C1 segment of cervical spinal cord (tissue), 14 donors: ENCODE data around the gene GGACT.

Source experiments
- DNase-seq, 14 donors: peaks; one replicate each; lab custom pipeline; 2025; lab: John Stamatoyannopoulos, UW

GGACT gene

GRCh38 chr13:100549316-100549715, 39.3 kb downstream of the GGACT start:
- peak in 2 of 14 donors; percentile 6 to 9 for DNase-seq

- DNase-seq, result peak in 2 of 14 donors; percentile 17 to 87
Measured at GRCh38 chr13:100547791-100548201, 40.8 kb downstream of the GGACT start.

- DNase-seq, result no peak
Measured at GRCh38 chr13:100546713-100547405, 41.7 kb downstream of the GGACT start.

GRCh38 chr13:100545684-100546061, 42.9 kb downstream of the GGACT start:
- no peak for DNase-seq

- DNase-seq, result peak in 4 of 14 donors; percentile 11 to 76 (median 19)
Measured at GRCh38 chr13:100544866-100545683, 43.5 kb downstream of the GGACT start.

GRCh38 chr13:100543872-100544602, 44.6 kb downstream of the GGACT start:
- DNase-seq, result no peak

- DNase-seq, result no peak
Measured at GRCh38 chr13:100542826-100543156, 45.8 kb downstream of the GGACT start.

- DNase-seq, result no peak
Measured at GRCh38 chr13:100541897-100542825, 46.4 kb downstream of the GGACT start.

GRCh38 chr13:100540621-100541020, 48.0 kb downstream of the GGACT start:
- no peak for DNase-seq

GRCh38 chr13:100537951-100538462, 50.6 kb downstream of the GGACT start:
- DNase-seq, result no peak

GRCh38 chr13:100537486-100537885, 51.1 kb downstream of the GGACT start:
- DNase-seq, result no peak

- no peak for DNase-seq
Measured at GRCh38 chr13:100536643-100537180, 51.9 kb downstream of the GGACT start.

GRCh38 chr13:100535426-100536135, 53.0 kb downstream of the GGACT start:
- no peak for DNase-seq

GRCh38 chr13:100534911-100535310, 53.7 kb downstream of the GGACT start:
- no peak for DNase-seq

GRCh38 chr13:100534147-100534843, 54.3 kb downstream of the GGACT start:
- DNase-seq, result no peak

GRCh38 chr13:100533588-100534041, 55.0 kb downstream of the GGACT start:
- no peak for DNase-seq

GRCh38 chr13:100532836-100533435, 55.7 kb downstream of the GGACT start:
- no peak for DNase-seq

- DNase-seq, result no peak
Measured at GRCh38 chr13:100532090-100532766, 56.4 kb downstream of the GGACT start.
